Measurements from ENCODE around the gene UBE2R2.

DNA sequence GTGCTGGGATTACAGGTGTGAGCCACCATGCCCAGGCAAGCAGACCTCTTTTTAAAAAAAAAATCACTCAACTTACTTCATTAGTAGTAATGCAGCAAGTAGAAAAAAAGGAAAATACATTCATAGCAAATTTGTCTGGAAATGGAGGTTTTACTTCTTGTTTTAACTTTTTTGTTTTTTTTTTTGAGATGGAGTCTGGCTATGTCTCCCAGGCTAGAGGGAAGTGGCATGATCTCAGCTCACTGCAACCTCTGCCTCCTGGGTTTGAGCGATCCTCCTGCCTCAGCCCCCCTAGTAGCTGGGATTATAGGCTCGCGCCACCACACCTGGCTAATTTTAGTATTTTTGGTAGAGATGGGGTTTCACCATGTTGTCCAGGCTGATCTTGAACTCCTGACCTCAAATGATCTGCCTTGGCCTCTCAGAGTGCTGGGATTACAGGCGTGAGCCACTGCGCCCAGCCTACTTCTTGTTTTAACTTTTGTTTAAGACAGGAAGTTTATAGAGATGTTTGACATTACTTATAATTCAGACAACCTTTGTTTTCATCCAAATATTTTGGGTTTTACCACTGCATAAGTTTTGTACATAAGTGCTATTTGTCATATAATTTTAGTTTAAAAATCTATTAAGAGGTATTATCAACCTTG lies 26.5 kb downstream of the UBE2R2 start:
- no peak for TF ChIP-seq SP1 (IDR thresholded peaks at IDR 0.05; ENCODE audit: low read depth, low read length)
- TF ChIP-seq, protein P1, sequence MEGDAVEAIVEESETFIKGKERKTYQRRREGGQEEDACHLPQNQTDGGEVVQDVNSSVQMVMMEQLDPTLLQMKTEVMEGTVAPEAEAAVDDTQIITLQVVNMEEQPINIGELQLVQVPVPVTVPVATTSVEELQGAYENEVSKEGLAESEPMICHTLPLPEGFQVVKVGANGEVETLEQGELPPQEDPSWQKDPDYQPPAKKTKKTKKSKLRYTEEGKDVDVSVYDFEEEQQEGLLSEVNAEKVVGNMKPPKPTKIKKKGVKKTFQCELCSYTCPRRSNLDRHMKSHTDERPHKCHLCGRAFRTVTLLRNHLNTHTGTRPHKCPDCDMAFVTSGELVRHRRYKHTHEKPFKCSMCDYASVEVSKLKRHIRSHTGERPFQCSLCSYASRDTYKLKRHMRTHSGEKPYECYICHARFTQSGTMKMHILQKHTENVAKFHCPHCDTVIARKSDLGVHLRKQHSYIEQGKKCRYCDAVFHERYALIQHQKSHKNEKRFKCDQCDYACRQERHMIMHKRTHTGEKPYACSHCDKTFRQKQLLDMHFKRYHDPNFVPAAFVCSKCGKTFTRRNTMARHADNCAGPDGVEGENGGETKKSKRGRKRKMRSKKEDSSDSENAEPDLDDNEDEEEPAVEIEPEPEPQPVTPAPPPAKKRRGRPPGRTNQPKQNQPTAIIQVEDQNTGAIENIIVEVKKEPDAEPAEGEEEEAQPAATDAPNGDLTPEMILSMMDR (IDR thresholded peaks at IDR 0.05; ENCODE audit: control extremely low read depth in 1 of 3, insufficient read depth in 1 of 3, low read depth in 1 of 3, low read length in 3 of 3), result no peak
- no peak for TF ChIP-seq TEAD4 (IDR thresholded peaks at IDR 0.05; ENCODE audit: low read depth, low read length)
